ENCODE results near the gene KLHL18. TPM values are rescaled to one million over a fixed set of nuclear protein-coding genes. Genes with fewer than 3 reads are reported as not detected.

The KLHL18 gene
- total and polyA plus RNA-seq, 2 of the 4 experiments (the other 2 are of a cell fraction), result 29.1 to 76.2 TPM

DNA sequence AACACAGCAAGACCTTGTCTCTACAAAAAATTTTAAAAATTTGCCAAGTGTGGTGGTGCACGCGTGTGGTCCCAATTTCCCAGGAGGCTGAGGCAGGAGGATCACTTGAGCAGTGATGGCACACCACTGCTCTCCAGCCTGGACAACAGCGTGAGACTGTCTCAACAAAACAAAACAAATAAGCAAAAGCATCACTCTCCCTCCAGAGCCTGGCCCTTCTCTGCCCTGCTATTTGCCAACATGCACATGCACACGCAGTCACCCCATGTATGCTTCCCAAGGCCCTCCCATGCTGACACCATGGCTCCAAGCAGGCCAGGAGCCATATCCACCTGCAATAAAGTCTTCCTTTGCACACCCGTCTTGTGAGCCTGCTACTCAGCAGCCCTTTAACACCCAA lies 2.2 kb upstream of the KLHL18 start:
- Histone ChIP-seq H2BK15ac (ENCODE audit: low read depth, low read length) (no peak overlapping the region), H4K91ac (ENCODE audit: insufficient read depth, low read depth, low read length) (no peak overlapping the region), H4K5ac (ENCODE audit: low read depth, low read length) (no peak overlapping the region), H3K14ac (replicated peaks; ENCODE audit: low read depth, low read length) (no peak overlapping the region), H2BK120ac (ENCODE audit: low read depth, low read length) (no peak overlapping the region), H3K4me2 (ENCODE audit: low read depth, low read length) (no peak overlapping the region), H3K4ac (ENCODE audit: low read depth, low read length) (no peak overlapping the region), H3K4me3 (ENCODE audit: insufficient read depth, low read depth, low read length) (no peak overlapping the region), H3K36me3 (ENCODE audit: control insufficient read depth, insufficient read depth, low read length) (no peaks in the 10 kb centered on the region), H2AFZ (replicated peaks; ENCODE audit: low read length, poor library complexity) (no peak overlapping the region), H3K9me1 (ENCODE audit: insufficient read depth, low read length) (peaks cover 8% of the 10 kb centered on the region), H4K20me1 (ENCODE audit: insufficient read depth, low read length) (peaks cover 3% of the 10 kb centered on the region), H3K9ac (ENCODE audit: low read depth, low read length) (no peak overlapping the region), H3K4me1 (ENCODE audit: control insufficient read depth, insufficient read depth, low read length) (peaks cover 4% of the 10 kb centered on the region; the same call in 1 of the 2 replicates), H3K9me3 (ENCODE audit: control insufficient read depth, insufficient read depth, low read length) (no peaks in the 10 kb centered on the region), H2AK5ac (ENCODE audit: low read depth, low read length) (no peak overlapping the region), H3K27me3 (ENCODE audit: control insufficient read depth, insufficient read depth, low read length) (no peaks in the 10 kb centered on the region), H4K8ac (ENCODE audit: low read depth in 2 of 2, low read length in 2 of 2) (no peak overlapping the region), H3K27ac (ENCODE audit: insufficient read depth, low read length) (no peak overlapping the region), H2BK20ac (ENCODE audit: low read depth, low read length) (no peak overlapping the region), H2BK5ac (ENCODE audit: low read depth, low read length, poor library complexity, severe bottlenecking) (no peak overlapping the region), H2AK9ac (replicated peaks; ENCODE audit: low read depth, low read length, poor library complexity) (peak overlapping the region; percentile 61), H3K23ac (ENCODE audit: low read depth, low read length) (no peak overlapping the region; the same call in 1 of the 2 replicates), H3K18ac (ENCODE audit: low read depth, low read length) (no peak overlapping the region), H3K79me1 (ENCODE audit: low read depth in 1 of 2, low read length in 2 of 2) (peaks cover 13 to 37% of the 10 kb centered on the region in 2 experiments; a peak in 3 of 4 replicates), H3K56ac (ENCODE audit: extremely low read depth, insufficient read depth, low read length) (no peak overlapping the region)
- ATAC-seq (ENCODE audit: low read depth), result no peak
- DNase-seq, result no peak
- intact Hi-C loops (cut with micrococcal nuclease) (no loop called here), in situ Hi-C loops (cut with MboI; ENCODE audit: low sequenced_read_pairs) (no loop called here), dilution Hi-C loops (cut with HindIII; ENCODE audit: low sequenced_read_pairs, unreplicated experiment) (no loop called here)
- BruUV-seq (replicated peaks), result no TSS peak
- ChIA-PET CTCF (no interaction called here), POLR2A (ENCODE audit: unreplicated experiment) (no interaction called here)
- TF ChIP-seq CHD1 (IDR thresholded peaks at IDR 0.05; ENCODE audit: low read depth, low read length), result no peak
- TF ChIP-seq MAFK (IDR thresholded peaks at IDR 0.05; ENCODE audit: low read depth, low read length), result no peak
- no peak for TF ChIP-seq NFE2L2 (IDR thresholded peaks at IDR 0.05; ENCODE audit: low read depth, low read length)
- TF ChIP-seq RFX5 (IDR thresholded peaks at IDR 0.05; ENCODE audit: low read depth, low read length), result no peak
- no peak for TF ChIP-seq CTCF (conservative IDR thresholded peaks at IDR 0.05; ENCODE audit: low read depth, low read length)
- TF ChIP-seq POLR2A (IDR thresholded peaks at IDR 0.05; ENCODE audit: low read depth, low read length), result no peak
- TF ChIP-seq RAD21 (IDR thresholded peaks at IDR 0.05; ENCODE audit: low read length), result no peak
- TF ChIP-seq SMC3 (IDR thresholded peaks at IDR 0.05; ENCODE audit: low read depth, low read length), result no peak
- no peak for TF ChIP-seq FOS (IDR thresholded peaks at IDR 0.05; ENCODE audit: low read depth, low read length)
- TF ChIP-seq MAZ (IDR thresholded peaks at IDR 0.05; ENCODE audit: borderline replicate concordance, low read depth, low read length), result no peak
- no peak for TF ChIP-seq MXI1 (IDR thresholded peaks at IDR 0.05; ENCODE audit: borderline replicate concordance, low read depth, low read length)
- TF ChIP-seq RCOR1 (IDR thresholded peaks at IDR 0.05; ENCODE audit: insufficient replicate concordance, low read length), result no peak
- TF ChIP-seq CEBPB (IDR thresholded peaks at IDR 0.05; ENCODE audit: low read depth, low read length), result no peak
- TF ChIP-seq USF2 (IDR thresholded peaks at IDR 0.05; ENCODE audit: low read depth, low read length), result no peak
- TF ChIP-seq, protein P1, sequence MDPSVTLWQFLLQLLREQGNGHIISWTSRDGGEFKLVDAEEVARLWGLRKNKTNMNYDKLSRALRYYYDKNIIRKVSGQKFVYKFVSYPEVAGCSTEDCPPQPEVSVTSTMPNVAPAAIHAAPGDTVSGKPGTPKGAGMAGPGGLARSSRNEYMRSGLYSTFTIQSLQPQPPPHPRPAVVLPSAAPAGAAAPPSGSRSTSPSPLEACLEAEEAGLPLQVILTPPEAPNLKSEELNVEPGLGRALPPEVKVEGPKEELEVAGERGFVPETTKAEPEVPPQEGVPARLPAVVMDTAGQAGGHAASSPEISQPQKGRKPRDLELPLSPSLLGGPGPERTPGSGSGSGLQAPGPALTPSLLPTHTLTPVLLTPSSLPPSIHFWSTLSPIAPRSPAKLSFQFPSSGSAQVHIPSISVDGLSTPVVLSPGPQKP (IDR thresholded peaks at IDR 0.05; ENCODE audit: borderline replicate concordance, low read depth, low read length), result no peak
- no peak for TF ChIP-seq BHLHE40 (IDR thresholded peaks at IDR 0.05; ENCODE audit: low read depth, low read length)
- 100% methylated on average over 1 of the region's 5 CpGs; no CpG with 5 or more reads in 1 of the 2 experiments for WGBS, 2 experiments (ENCODE audit: extremely low coverage in 2 of 2, insufficient read length in 1 of 2)

Measured in IMR-90 (cell line).